Stimulated activated CD4-positive, alpha-beta T cell treated with anti-CD3 and anti-CD28 coated beads, Interleukin-4, amount 100 ng/mL, for 4 hours (primary cell): ENCODE data around the gene RRBP1.
"Not testable (repeated sequence)": the region's sequence is repeated elsewhere in the genome, so short reads cannot be mapped to it uniquely, and the experiment has no call there.

ENCODE experiments used
- DNase-seq, 2 experiments: peaks; one replicate each; pipeline ENCODE4 v3.0.0-alpha.2; 2020

Gene RRBP1

DNA sequence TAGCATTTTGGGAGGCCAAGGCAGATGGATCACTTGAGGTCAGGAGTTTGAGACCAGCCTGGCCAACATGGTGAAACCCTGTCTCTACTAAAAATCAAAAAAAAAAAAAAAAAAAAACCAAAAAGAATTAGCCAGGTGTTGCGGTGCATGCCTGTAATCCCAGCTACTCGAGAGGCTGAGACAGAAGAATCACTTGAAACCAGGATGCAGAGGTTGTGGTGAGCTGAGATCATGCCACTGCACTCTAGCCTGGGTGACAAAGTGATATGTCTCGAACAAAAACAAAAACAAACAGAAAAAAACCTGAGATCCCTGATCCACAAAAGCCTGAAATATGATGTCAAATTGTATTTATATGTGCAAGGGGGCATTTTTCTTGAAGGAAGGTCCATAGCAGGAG, 25.9 kb upstream of the RRBP1 start:
- not testable (repeated sequence) for DNase-seq

- no peak for DNase-seq
Observed at GRCh38 chr20:17706632-17707031, 24.6 kb upstream of the RRBP1 start.

- DNase-seq, result no peak
Observed at GRCh38 chr20:17705916-17706315, 23.9 kb upstream of the RRBP1 start.

DNA sequence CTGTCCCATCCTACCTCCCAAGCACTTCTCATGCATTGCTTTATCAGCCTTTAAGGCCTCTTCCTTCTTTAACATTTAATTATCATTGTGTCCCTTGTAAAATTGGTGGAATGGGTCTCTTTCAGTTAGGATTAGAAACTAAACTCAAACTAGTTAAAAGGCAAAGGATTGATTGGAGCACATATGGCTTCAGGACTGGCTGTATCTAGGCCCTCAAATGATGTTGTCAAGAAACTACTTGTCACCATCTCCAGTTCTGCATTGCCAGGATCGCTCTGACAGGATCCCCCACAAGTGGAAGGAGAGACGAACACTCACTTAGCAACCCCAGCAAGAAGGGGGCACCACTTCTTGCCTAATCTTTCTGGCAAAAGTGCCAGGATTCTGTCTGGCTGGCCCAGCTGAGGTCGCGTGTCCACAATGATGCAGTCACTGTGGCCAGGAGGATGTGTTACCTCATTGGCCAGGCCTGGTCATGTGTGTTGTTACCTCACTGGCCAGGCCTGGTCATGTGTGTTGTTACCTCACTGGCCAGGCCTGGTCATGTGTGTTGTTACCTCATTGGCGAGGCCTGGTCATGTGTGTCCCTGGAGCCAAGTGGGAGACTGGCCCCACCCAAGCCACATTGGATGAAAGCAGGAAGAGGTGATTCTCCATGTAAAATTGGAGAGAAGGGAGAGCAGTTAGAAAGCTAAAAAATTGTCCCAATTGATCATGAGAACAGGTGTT, 22.7 kb upstream of the RRBP1 start:
- no peak for DNase-seq

- no peak for DNase-seq
Observed at GRCh38 chr20:17701826-17702225, 19.8 kb upstream of the RRBP1 start.

DNA sequence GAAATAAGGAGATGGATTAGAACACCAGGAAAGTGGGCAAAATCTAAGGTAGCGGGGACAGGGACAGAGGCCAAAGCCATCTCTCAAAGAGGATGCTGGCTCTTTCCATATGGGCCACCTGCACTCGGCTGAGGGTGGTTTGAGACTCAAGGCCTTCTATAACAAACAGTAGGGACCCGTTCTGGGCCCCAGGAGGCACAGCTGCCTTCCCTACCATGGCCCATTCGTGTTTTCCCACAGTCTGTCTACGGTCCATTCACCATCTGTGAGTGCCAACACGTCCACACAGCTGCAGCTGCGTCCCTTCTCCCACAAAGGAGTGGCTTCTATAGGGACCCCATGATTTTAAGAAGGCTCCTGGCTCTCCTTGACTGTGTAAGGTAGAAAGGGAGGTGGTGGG, 18.6 kb upstream of the RRBP1 start:
- DNase-seq, result no peak

DNA sequence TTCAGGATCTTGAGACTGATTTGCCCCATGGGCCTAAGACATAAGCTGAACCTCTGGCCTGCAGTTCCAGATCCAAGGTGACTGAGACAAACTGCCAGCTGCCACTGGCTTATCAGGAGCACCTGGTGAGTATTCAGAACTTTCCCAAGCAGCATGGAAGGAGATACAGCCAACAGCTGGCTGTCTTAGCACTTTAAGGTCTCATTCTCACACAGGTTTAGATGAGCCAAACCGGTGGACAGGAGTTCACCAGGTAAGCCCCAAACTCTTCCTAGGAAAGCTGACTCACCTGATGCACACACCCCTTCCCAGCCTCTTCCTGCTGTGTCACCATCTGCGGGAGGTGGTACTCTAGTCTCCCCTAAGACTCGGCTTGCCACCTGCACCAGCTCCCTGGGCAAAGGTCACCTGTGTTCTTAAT, 17.9 kb upstream of the RRBP1 start, which contains the start of gene BANF2:
Gene BANF2 (plus strand): TSS at position 36 of the 421 bp plus-strand sequence. CDS start 25,060 bp downstream, outside the sequence.
- DNase-seq, result no peak

- no peak for DNase-seq
Observed at GRCh38 chr20:17698384-17698783, 16.3 kb upstream of the RRBP1 start.

DNA sequence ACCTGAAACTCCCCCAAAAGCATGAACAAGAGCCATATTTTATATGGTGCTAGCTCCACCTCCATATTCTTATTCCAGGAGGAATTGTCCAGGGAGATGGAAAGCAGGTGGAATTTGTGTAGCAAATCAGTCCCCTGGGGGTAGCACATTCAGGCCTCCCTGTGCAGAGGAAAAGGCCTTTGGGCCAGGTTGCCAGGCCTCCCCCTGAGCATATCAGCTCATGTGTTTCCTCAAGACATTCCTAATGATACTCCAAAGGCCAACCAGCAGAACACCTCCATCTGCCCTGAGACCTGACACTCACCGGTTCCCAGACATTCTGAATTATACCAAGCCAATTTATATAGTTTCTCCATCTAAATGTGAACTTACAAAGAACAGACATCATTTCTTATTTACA, 15.1 kb upstream of the RRBP1 start:
- no peak for DNase-seq

- DNase-seq, result no peak
Observed at GRCh38 chr20:17696287-17696686, 14.2 kb upstream of the RRBP1 start.

GRCh38 chr20:17694767-17695166, 12.7 kb upstream of the RRBP1 start:
- no peak for DNase-seq

- no peak for DNase-seq
Observed at GRCh38 chr20:17693444-17694001, 11.5 kb upstream of the RRBP1 start.

- no peak for DNase-seq
Observed at GRCh38 chr20:17691758-17692157, 9.7 kb upstream of the RRBP1 start.

DNA sequence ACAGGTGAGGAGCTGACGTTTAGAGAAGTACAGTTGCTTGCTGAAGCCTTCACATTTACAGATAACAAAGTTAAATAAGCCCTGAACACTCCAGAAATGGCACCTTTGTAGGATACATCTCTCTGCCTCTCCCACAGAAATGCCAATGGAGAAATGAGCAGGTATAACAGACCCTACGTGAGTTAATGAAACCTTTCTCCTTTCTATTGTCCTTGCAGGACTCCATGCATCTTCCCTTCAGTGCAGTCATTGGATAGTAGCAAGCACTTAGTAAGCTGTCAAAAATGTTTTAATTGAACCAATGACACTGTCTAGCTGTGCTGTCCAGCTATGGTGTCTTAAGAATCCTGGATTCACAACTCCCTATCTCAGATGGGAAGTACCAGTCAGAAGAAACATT, 8.1 kb upstream of the RRBP1 start:
- DNase-seq, result no peak

GRCh38 chr20:17688965-17689364, 6.9 kb upstream of the RRBP1 start:
- DNase-seq, result no peak

DNA sequence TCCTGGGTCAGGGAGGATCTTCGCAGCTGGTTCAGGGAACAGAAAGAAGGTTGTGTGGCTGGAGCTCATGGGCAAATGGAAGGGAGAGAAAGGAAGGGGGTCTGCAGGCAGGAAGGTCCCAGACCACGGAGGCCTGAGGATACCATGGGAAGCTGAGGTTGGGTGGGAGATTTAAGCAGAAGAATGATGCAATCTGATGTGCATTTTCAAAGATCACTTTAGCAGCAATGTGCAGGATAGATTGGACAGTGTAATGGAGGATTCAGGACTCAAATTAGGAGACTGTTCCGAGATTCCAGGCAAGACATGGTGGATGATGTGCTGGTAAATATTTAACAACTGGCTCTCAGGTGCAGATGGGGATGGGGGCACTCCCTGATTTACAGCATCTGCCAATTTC, 5.8 kb upstream of the RRBP1 start:
- no peak for DNase-seq

- DNase-seq, result no peak
Observed at GRCh38 chr20:17685168-17685567, 3.1 kb upstream of the RRBP1 start.

DNA sequence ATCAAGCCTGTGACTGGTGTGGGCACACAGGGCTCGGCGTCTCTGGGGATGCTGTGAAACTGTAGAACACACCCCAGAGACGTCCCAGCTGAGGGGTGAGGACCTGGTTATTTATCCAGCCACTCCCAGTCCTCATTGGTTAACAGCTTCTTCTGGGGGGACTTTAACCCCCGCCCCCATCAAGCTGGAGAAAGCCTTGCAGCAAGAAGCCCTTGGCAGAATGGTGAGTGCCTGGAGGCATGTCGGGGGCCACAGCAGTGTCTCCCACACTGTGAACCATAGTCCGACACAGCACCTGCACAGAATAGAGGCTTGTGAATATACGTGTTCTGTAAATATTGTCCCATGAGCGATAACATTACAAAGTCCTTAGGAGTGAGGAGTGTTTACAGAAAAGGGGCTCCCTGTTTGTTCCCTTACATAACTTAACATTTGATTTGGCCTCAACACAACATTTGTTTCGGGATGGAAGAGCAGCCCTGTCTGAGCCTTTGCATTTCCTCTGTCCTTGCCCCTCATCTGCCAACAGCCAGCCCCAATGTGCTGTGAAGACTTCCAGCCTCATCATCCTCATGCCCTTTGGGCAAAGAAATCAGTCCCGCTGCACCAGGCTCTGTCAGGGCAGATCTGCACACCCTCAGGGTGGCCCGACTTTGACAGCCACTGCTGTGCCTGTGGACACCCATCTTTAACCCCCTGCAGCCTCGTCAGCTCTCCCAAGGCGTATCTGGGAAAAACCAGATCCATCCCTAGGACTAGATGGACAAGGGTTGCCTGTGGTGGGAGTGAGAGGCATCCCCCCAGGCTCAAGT, 2.2 kb upstream of the RRBP1 start:
- DNase-seq, result no peak

DNA sequence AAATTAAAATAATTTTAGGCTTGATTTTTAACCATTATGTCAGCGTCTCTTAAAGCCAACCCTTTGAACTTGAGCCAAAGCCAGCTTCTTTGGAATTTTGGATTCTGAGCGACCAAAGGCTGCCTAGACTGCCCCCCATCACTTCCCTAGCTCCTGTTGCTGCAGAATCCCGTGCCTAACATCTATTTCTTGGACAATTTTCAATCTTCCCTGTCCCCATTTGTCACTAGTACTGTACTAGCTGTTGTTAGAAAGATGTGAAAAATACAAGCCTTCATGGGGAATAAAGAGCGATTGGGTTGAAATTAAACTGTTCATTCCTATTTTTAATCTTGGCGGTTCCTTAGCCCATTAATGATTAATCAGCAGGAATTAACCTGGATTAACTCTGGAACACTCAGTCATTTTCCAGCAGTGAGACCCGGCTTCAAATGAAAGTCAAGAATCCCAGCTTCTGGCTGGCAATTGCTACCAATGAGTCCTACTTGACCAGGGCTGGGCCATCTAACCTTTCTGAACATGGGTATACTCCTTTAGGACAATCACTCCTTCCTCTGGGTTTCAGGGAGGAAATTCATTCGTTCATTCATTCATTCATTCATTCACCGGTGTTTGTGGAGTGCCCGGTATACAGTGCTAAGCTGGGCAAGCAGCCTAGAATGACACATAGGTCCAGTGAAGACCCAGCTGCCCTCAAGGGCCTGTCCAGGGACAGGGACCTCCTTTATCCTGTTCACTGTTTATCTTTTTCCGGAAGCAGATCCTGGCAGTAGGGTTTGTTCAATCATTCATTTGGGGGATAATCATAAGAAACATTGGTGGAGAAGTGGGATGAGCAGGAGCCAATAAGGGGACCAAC, 1.4 kb upstream of the RRBP1 start:
- DNase-seq, result no peak

GRCh38 chr20:17682889-17683198, 802 bp upstream of the RRBP1 start:
- no peak for DNase-seq

- no peak for DNase-seq
Observed at GRCh38 chr20:17681726-17682102, 328 bp downstream of the RRBP1 start.

GRCh38 chr20:17680836-17681725, 961 bp downstream of the RRBP1 start:
- peak; percentile 67 to 83 for DNase-seq
